ENCODE results near the gene PLIN3.
"Not testable (repeated sequence)": the region's sequence is repeated elsewhere in the genome, so short reads cannot be mapped to it uniquely, and the experiment has no call there.

The PLIN3 gene

GRCh38 chr19:4852484-4852883 is 15.0 kb downstream of the PLIN3 start:
- H3K9me3 ChIP-seq (ENCODE audit: insufficient read depth, low read length) = no peaks in the 10 kb centered on the region
- peaks cover 82% of the 10 kb centered on the region for H3K36me3 ChIP-seq (ENCODE audit: insufficient read depth, insufficient read length, low read length)
- H3K4me3 ChIP-seq (ENCODE audit: insufficient read length, low read depth) = no peak overlapping the region
- TF ChIP-seq SUZ12 (IDR thresholded peaks at IDR 0.05; ENCODE audit: extremely low read depth, insufficient read depth, insufficient read length) = no peak
- H3K9ac ChIP-seq (ENCODE audit: insufficient read length, low read depth) = no peak overlapping the region
- no peaks in the 10 kb centered on the region for H3K27me3 ChIP-seq (ENCODE audit: insufficient read depth, insufficient read length)
- peaks cover 2% of the 10 kb centered on the region for H3K4me1 ChIP-seq (ENCODE audit: insufficient read depth, insufficient read length)
- DNase-seq (ENCODE audit: low read depth, low spot score) = no peak

DNA sequence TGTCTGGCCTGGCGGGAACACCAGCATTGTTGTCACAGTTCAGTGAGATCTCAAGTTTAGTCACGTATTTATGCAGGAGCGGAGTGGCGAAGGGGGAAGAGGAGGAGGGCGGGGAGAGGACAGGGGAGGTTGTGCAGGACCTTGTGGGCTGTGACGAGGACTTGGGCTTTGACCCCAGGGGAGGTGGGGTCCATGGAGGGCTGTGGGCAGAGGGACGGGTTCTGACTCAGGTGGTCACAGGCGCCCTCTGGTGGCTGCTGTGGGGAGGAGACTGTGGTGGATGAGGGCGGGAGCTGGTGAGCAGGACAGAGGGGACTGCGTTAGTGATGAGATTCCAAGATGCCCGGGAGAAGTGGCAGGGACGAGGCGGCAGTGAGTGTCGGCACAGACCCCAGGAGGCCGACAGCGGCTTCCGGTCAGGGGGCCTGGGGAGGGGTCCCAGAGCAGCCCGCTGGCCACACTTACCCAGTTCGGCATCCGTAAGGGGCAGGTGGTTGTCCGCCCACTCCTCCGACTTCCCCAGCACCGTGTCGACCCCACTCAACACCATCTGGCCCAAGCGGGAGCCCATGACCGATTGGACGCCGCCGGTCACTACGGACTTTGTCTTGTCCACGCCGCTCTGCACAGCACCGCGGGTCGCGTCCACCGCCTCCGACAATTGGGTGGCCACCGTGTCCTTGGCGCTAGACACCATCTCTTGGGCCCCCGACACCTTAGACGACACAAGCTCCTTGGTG is 15.7 kb downstream of the PLIN3 start:
- Histone ChIP-seq H3K9me3 (ENCODE audit: insufficient read depth, low read length) (no peaks in the 10 kb centered on the region), H3K4me3 (ENCODE audit: insufficient read length, low read depth) (no peak overlapping the region), H3K9ac (ENCODE audit: insufficient read length, low read depth) (no peak overlapping the region), H3K27me3 (ENCODE audit: insufficient read depth, insufficient read length) (no peaks in the 10 kb centered on the region), H3K4me1 (ENCODE audit: insufficient read depth, insufficient read length) (peaks cover 2% of the 10 kb centered on the region), H3K36me3 (ENCODE audit: insufficient read depth, insufficient read length, low read length) (peaks cover 82% of the 10 kb centered on the region)
- DNase-seq (ENCODE audit: low read depth, low spot score) = peak; percentile 62
- TF ChIP-seq SUZ12 (IDR thresholded peaks at IDR 0.05; ENCODE audit: extremely low read depth, insufficient read depth, insufficient read length) (no peak), ZNF274 (IDR thresholded peaks at IDR 0.05; ENCODE audit: low read depth, low read length) (no peak), YY1 (IDR thresholded peaks at IDR 0.05; ENCODE audit: insufficient read depth, insufficient read length) (no peak)

DNA sequence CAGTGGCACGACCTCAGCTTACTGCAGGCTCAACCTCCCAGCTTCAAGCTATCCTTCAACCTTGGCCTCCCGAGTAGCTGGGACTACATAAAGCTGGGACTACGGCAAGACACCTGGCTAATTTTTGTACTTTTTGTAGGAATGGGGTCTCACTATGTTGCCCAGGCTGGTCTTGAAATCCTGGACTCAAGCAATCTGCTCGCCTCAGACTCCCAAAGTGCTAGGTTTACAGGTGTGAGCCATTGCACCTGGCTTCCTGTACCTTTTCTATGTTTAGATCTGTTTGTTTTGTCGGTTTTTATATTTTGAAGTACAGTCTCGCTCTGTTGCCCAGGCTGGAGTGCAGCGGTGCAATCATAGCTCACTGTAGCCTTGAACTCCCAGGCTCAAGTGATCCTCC is 18.4 kb downstream of the PLIN3 start:
- TF ChIP-seq YY1 (IDR thresholded peaks at IDR 0.05; ENCODE audit: insufficient read depth, insufficient read length) = no peak
- TF ChIP-seq ZNF274 (IDR thresholded peaks at IDR 0.05; ENCODE audit: low read depth, low read length) = no peak
- no peak for TF ChIP-seq SUZ12 (IDR thresholded peaks at IDR 0.05; ENCODE audit: extremely low read depth, insufficient read depth, insufficient read length)
- Histone ChIP-seq H3K9me3 (ENCODE audit: insufficient read depth, low read length) (no peaks in the 10 kb centered on the region), H3K4me1 (ENCODE audit: insufficient read depth, insufficient read length) (peaks cover 2% of the 10 kb centered on the region), H3K4me3 (ENCODE audit: insufficient read length, low read depth) (no peak overlapping the region), H3K9ac (ENCODE audit: insufficient read length, low read depth) (no peak overlapping the region), H3K36me3 (ENCODE audit: insufficient read depth, insufficient read length, low read length) (peaks cover 78% of the 10 kb centered on the region), H3K27me3 (ENCODE audit: insufficient read depth, insufficient read length) (no peaks in the 10 kb centered on the region)
- DNase-seq (ENCODE audit: low read depth, low spot score) = no peak

DNA sequence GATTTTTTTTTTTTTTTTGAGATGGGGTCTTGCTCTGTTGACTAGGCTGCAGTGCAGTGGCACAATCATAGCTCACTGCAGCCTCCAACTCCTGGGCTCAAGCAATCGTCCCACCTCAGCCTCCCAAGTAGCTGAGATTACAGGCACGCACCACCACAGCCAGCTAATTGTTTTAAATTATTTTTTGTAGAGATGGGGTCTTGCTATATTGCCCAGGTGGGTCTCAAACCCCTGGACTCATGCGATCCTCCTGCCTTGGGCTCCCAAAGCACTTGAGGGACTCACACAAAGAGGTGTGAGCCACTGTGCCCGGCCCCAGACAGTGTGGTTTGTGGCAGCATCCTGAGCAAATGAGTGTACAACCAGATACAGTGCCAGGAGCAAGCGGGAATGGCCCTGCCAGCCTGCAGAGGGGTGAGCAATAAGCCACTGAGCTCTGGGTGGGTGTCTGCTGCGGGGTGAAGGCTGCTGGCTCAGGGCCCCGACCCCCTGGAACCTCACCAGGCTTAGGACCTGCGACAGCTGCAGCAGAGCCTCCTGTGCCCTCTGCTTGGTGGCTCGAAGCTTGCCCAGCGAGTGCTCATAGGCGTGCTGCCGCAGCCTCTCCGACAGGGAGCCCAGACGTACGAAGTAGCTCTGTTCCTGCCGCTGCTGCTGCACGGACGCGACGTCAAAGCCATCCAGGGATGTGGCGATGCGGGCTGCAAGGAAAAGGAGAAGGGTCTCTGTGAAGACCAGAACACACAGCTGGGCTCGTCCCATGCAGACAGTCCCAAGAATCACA is 20.1 kb downstream of the PLIN3 start:
- Histone ChIP-seq H3K4me1 (ENCODE audit: insufficient read depth, insufficient read length) (peaks cover 2% of the 10 kb centered on the region), H3K9ac (ENCODE audit: insufficient read length, low read depth) (no peak overlapping the region), H3K9me3 (ENCODE audit: insufficient read depth, low read length) (no peaks in the 10 kb centered on the region), H3K27me3 (ENCODE audit: insufficient read depth, insufficient read length) (no peaks in the 10 kb centered on the region), H3K4me3 (ENCODE audit: insufficient read length, low read depth) (no peak overlapping the region), H3K36me3 (ENCODE audit: insufficient read depth, insufficient read length, low read length) (peaks cover 80% of the 10 kb centered on the region)
- TF ChIP-seq ZNF274 (IDR thresholded peaks at IDR 0.05; ENCODE audit: low read depth, low read length) (no peak), YY1 (IDR thresholded peaks at IDR 0.05; ENCODE audit: insufficient read depth, insufficient read length) (no peak), SUZ12 (IDR thresholded peaks at IDR 0.05; ENCODE audit: extremely low read depth, insufficient read depth, insufficient read length) (no peak)
- DNase-seq (ENCODE audit: low read depth, low spot score) = no peak

- not testable (repeated sequence) for H3K9ac ChIP-seq (ENCODE audit: insufficient read length, low read depth); H3K4me1 ChIP-seq (ENCODE audit: insufficient read depth, insufficient read length); DNase-seq (ENCODE audit: low read depth, low spot score); H3K27me3 ChIP-seq (ENCODE audit: insufficient read depth, insufficient read length); H3K9me3 ChIP-seq (ENCODE audit: insufficient read depth, low read length); H3K4me3 ChIP-seq (ENCODE audit: insufficient read length, low read depth)
- peaks cover 74% of the 10 kb centered on the region for H3K36me3 ChIP-seq (ENCODE audit: insufficient read depth, insufficient read length, low read length)
Observed at GRCh38 chr19:4845975-4846374, 21.5 kb downstream of the PLIN3 start.

- no peaks in the 10 kb centered on the region for H3K9me3 ChIP-seq (ENCODE audit: insufficient read depth, low read length)
- no peak overlapping the region for H3K9ac ChIP-seq (ENCODE audit: insufficient read length, low read depth)
- H3K4me3 ChIP-seq (ENCODE audit: insufficient read length, low read depth) = no peak overlapping the region
- TF ChIP-seq ZNF274 (IDR thresholded peaks at IDR 0.05; ENCODE audit: low read depth, low read length) (no peak), SUZ12 (IDR thresholded peaks at IDR 0.05; ENCODE audit: extremely low read depth, insufficient read depth, insufficient read length) (no peak), YY1 (IDR thresholded peaks at IDR 0.05; ENCODE audit: insufficient read depth, insufficient read length) (no peak)
- no peaks in the 10 kb centered on the region for H3K4me1 ChIP-seq (ENCODE audit: insufficient read depth, insufficient read length)
- no peaks in the 10 kb centered on the region for H3K27me3 ChIP-seq (ENCODE audit: insufficient read depth, insufficient read length)
- peaks cover 72% of the 10 kb centered on the region for H3K36me3 ChIP-seq (ENCODE audit: insufficient read depth, insufficient read length, low read length)
- DNase-seq (ENCODE audit: low read depth, low spot score) = no peak
Observed at GRCh38 chr19:4844348-4845179, 22.9 kb downstream of the PLIN3 start.

DNA sequence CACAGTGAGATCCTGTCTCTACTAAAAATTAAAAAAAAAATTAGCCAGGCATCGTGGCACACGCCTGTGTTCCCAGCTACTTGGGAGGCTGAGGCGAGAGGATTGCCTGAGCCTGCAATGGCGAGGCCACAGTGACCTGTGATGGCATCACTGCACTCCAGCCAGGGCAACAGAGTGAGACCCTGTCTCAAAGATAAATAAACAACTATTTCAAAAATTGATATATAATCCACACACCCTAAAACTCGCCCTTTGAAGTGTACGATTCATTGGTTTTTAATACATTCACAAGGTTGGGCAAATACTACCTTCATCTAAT is 23.9 kb downstream of the PLIN3 start:
- no peaks in the 10 kb centered on the region for H3K27me3 ChIP-seq (ENCODE audit: insufficient read depth, insufficient read length)
- H3K4me3 ChIP-seq (ENCODE audit: insufficient read length, low read depth) = no peak overlapping the region
- no peaks in the 10 kb centered on the region for H3K9me3 ChIP-seq (ENCODE audit: insufficient read depth, low read length)
- no peak overlapping the region for H3K9ac ChIP-seq (ENCODE audit: insufficient read length, low read depth)
- no peak for DNase-seq (ENCODE audit: low read depth, low spot score)
- H3K4me1 ChIP-seq (ENCODE audit: insufficient read depth, insufficient read length) = no peaks in the 10 kb centered on the region
- TF ChIP-seq YY1 (IDR thresholded peaks at IDR 0.05; ENCODE audit: insufficient read depth, insufficient read length) = no peak
- TF ChIP-seq ZNF274 (IDR thresholded peaks at IDR 0.05; ENCODE audit: low read depth, low read length) = no peak
- TF ChIP-seq SUZ12 (IDR thresholded peaks at IDR 0.05; ENCODE audit: extremely low read depth, insufficient read depth, insufficient read length) = no peak
- H3K36me3 ChIP-seq (ENCODE audit: insufficient read depth, insufficient read length, low read length) = peaks cover 73% of the 10 kb centered on the region

All from NT2/D1 (cell line).